WTC11 (cell line): ENCODE data around the gene DHX58. TPM values are rescaled to one million over a fixed set of nuclear protein-coding genes. Genes with fewer than 3 reads are reported as not detected.

Source experiments
- AFF4 ChIP-seq: sonication (generic); formaldehyde crosslinking; IDR thresholded peaks from 2 replicates; pipeline ENCODE4 v1.8.1; 2023; ENCODE audit warnings: mild to moderate bottlenecking, missing genetic modification reagents, borderline replicate concordance
- ARID4B ChIP-seq: sonication (generic); formaldehyde crosslinking; IDR thresholded peaks from 2 replicates; pipeline ENCODE4 v1.8.0; 2023; ENCODE audit warnings: missing genetic modification reagents, mild to moderate bottlenecking, borderline replicate concordance
- ATF2 ChIP-seq: sonication (generic); formaldehyde crosslinking; IDR thresholded peaks from 2 replicates; pipeline ENCODE4 v1.8.1; 2022; ENCODE audit warnings: low read depth, missing genetic modification reagents, borderline replicate concordance
- ATF3 ChIP-seq: sonication (generic); formaldehyde crosslinking; conservative IDR thresholded peaks from 2 replicates; pipeline ENCODE4 v1.8.1; 2022; ENCODE audit warnings: mild to moderate bottlenecking, missing genetic modification reagents
- CBFB ChIP-seq: sonication (generic); formaldehyde crosslinking; IDR thresholded peaks from 2 replicates; pipeline ENCODE4 v1.8.1; 2022; ENCODE audit warnings: mild to moderate bottlenecking, low read depth, missing genetic modification reagents
- CREB1 ChIP-seq: sonication (generic); formaldehyde crosslinking; IDR thresholded peaks from 2 replicates; pipeline ENCODE4 v1.8.0; 2023; ENCODE audit warnings: mild to moderate bottlenecking, missing genetic modification reagents
- FOXP1 ChIP-seq: sonication (generic); formaldehyde crosslinking; IDR thresholded peaks from 2 replicates; pipeline ENCODE4 v1.8.0; 2022; ENCODE audit warnings: missing genetic modification reagents, mild to moderate bottlenecking, moderate library complexity, borderline replicate concordance
- FOXP4 ChIP-seq: sonication (generic); formaldehyde crosslinking; IDR thresholded peaks from 2 replicates; pipeline ENCODE4 v1.8.0; 2022; ENCODE audit warnings: mild to moderate bottlenecking, missing genetic modification reagents
- KAT7 ChIP-seq: sonication (generic); formaldehyde crosslinking; IDR thresholded peaks from 2 replicates; pipeline ENCODE4 v1.8.1; 2023; ENCODE audit warnings: missing genetic modification reagents, mild to moderate bottlenecking, borderline replicate concordance
- MXD4 ChIP-seq: fragments of 250-450 bp; sonication (Bioruptor Pico); IDR thresholded peaks from 2 replicates; pipeline ENCODE4 v1.8.0; 2021; ENCODE audit warnings: mild to moderate bottlenecking, moderate library complexity, borderline replicate concordance
- NFATC4 ChIP-seq: fragments of 250-450 bp; sonication (Bioruptor Pico); IDR thresholded peaks from 2 replicates; pipeline ENCODE4 v1.9.0; 2021; ENCODE audit warnings: mild to moderate bottlenecking
- NFYB ChIP-seq: sonication (generic); formaldehyde crosslinking; conservative IDR thresholded peaks from 2 replicates; pipeline ENCODE4 v1.8.0; 2022; ENCODE audit warnings: low read depth, missing genetic modification reagents
- OVOL2 ChIP-seq: fragments of 250-450 bp; sonication (Bioruptor Pico); IDR thresholded peaks from 2 replicates; pipeline ENCODE4 v1.9.0; 2021; ENCODE audit warnings: mild to moderate bottlenecking, borderline replicate concordance
- ZNF532 ChIP-seq: fragments of 250-450 bp; sonication (Bioruptor Pico); IDR thresholded peaks from 2 replicates; pipeline ENCODE4 v1.9.0; 2021; ENCODE audit warnings: mild to moderate bottlenecking, borderline replicate concordance
- total RNA-seq: library from RNA; stranded (reverse); gene quantifications from 3 replicates; pipeline ENCODE4 v1.2.3, GENCODE V29; 2021

Gene DHX58
- total RNA-seq, 1 experiment from 2014 or later = 6.3 TPM

GRCh38 chr17:42132941-42133340, 20.4 kb upstream of the DHX58 start (continued):
- no peak for TF ChIP-seq AFF4 (CRISPR knock-in tag)
- TF ChIP-seq NFATC4 (CRISPR knock-in tag) = no peak
- TF ChIP-seq ATF3 = no peak
- no peak for TF ChIP-seq ARID4B (CRISPR knock-in tag)
- TF ChIP-seq NFYB = no peak
- no peak for TF ChIP-seq CREB1
- TF ChIP-seq FOXP4 (CRISPR knock-in tag) = no peak
- no peak for TF ChIP-seq MXD4 (CRISPR knock-in tag)
- TF ChIP-seq CBFB (CRISPR knock-in tag) = no peak
- no peak for TF ChIP-seq FOXP1 (CRISPR knock-in tag)
- no peak for TF ChIP-seq ZNF532
- TF ChIP-seq OVOL2 = no peak
- TF ChIP-seq ATF2 (CRISPR knock-in tag) = no peak
- TF ChIP-seq KAT7 = no peak
